IMR-90 (cell line): Measurements from ENCODE around the gene MRGPRE. TPM values are rescaled to one million over a fixed set of nuclear protein-coding genes. Genes with fewer than 3 reads are reported as not detected.
A peak's percentile ranks its signal among the peaks of the same experiment; 100 is the strongest.

ENCODE experiments used
- ATAC-seq: fragments of 200-7000 bp; cut with Tn5 transposase; 2 replicates; pipeline ENCODE4 v1.9.1; 2020; ENCODE audit warnings: low read depth, mild to moderate bottlenecking, moderate library complexity
- BruUV-seq: library from RNA; stranded (reverse); fragments of 400-500 nt; replicated peaks from 2 replicates; lab custom pipeline; 2021; lab: Mats Ljungman, UMichigan
- CTCF ChIA-PET: fragments of 300-600 bp; formaldehyde crosslinking; extraction: SDS; loops from one replicate; lab custom pipeline; 2021; ENCODE audit warnings: antibody characterized with exemption; lab: Yijun Ruan, JAX
- POLR2A ChIA-PET: fragments of 300-600 bp; sonication (Branson Sonifier 250); formaldehyde crosslinking; loops from one replicate; lab custom pipeline; 2022; ENCODE audit warnings: antibody characterized with exemption; ENCODE audit not compliant: unreplicated experiment; lab: Charles Lee
- DNase-seq: peaks from one replicate; pipeline ENCODE4 v3.0.0; 2013
- H2AFZ ChIP-seq: replicated peaks from 2 replicates; pipeline ENCODE3; 2013; ENCODE audit warnings: low read length, mild to moderate bottlenecking; ENCODE audit not compliant: poor library complexity
- H2AK5ac ChIP-seq: 2 replicates; pipeline ENCODE4 v1.6.1; 2013; ENCODE audit warnings: low read depth, low read length, inconsistent platforms
- H2AK9ac ChIP-seq: replicated peaks from 2 replicates; pipeline ENCODE3; 2013; ENCODE audit warnings: mild to moderate bottlenecking, low read depth, low read length, moderate library complexity; ENCODE audit not compliant: poor library complexity
- H2BK120ac ChIP-seq: 2 replicates; pipeline ENCODE4 v1.6.1; 2013; ENCODE audit warnings: low read depth, low read length, inconsistent platforms
- H2BK15ac ChIP-seq: 3 replicates; pipeline ENCODE4 v1.6.1; 2013; ENCODE audit warnings: low read depth, low read length, inconsistent platforms
- H2BK20ac ChIP-seq: 2 replicates; pipeline ENCODE4 v1.6.1; 2013; ENCODE audit warnings: low read depth, mild to moderate bottlenecking, inconsistent platforms, low read length, moderate library complexity
- H2BK5ac ChIP-seq: 2 replicates; pipeline ENCODE4 v1.6.1; 2013; ENCODE audit warnings: mild to moderate bottlenecking, low read depth, low read length, inconsistent platforms; ENCODE audit not compliant: poor library complexity, severe bottlenecking
- H3K14ac ChIP-seq: replicated peaks from 2 replicates; pipeline ENCODE4 v1.6.1; 2013; ENCODE audit warnings: low read depth, low read length, inconsistent platforms
- H3K18ac ChIP-seq: 2 replicates; pipeline ENCODE4 v1.6.1; 2013; ENCODE audit warnings: low read depth, low read length, control low read depth
- H3K23ac ChIP-seq: 2 replicates; pipeline ENCODE4 v1.6.1; 2013; ENCODE audit warnings: low read depth, low read length, inconsistent platforms
- H3K27ac ChIP-seq: 2 replicates; pipeline ENCODE4 v1.5.1; 2013; ENCODE audit warnings: mild to moderate bottlenecking, control low read depth, low read length; ENCODE audit not compliant: insufficient read depth
- H3K27me3 ChIP-seq: 2 replicates; pipeline ENCODE4 v1.6.1; 2013; ENCODE audit warnings: low read length; ENCODE audit not compliant: control insufficient read depth, insufficient read depth
- H3K36me3 ChIP-seq: 2 replicates; pipeline ENCODE4 v1.6.1; 2013; ENCODE audit warnings: low read length, mixed read lengths; ENCODE audit not compliant: control insufficient read depth, insufficient read depth
- H3K4ac ChIP-seq: 2 replicates; pipeline ENCODE4 v1.6.1; 2013; ENCODE audit warnings: low read depth, low read length, inconsistent platforms
- H3K4me1 ChIP-seq: 2 replicates; pipeline ENCODE4 v1.6.1; 2013; ENCODE audit warnings: low read length, mixed read lengths; ENCODE audit not compliant: control insufficient read depth, insufficient read depth
- H3K4me2 ChIP-seq: 2 replicates; pipeline ENCODE4 v1.6.1; 2013; ENCODE audit warnings: low read depth, mild to moderate bottlenecking, control low read depth, low read length, moderate library complexity
- H3K4me3 ChIP-seq: 2 replicates; pipeline ENCODE4 v1.5.1; 2013; ENCODE audit warnings: low read depth, mild to moderate bottlenecking, control low read depth, low read length, moderate library complexity; ENCODE audit not compliant: insufficient read depth
- H3K56ac ChIP-seq: 2 replicates; pipeline ENCODE4 v1.6.1; 2013; ENCODE audit warnings: low read length, inconsistent platforms; ENCODE audit not compliant: insufficient read depth; ENCODE audit errors: extremely low read depth
- H3K79me1 ChIP-seq, 2 experiments: 2 replicates each; pipeline ENCODE4 v1.6.1; 2013; ENCODE audit warnings: low read length in 2 of 2, inconsistent platforms in 1 of 2, low read depth in 1 of 2
- H3K9ac ChIP-seq: 2 replicates; pipeline ENCODE4 v1.6.1; 2013; ENCODE audit warnings: low read depth, low read length, control low read depth
- H3K9me1 ChIP-seq: 2 replicates; pipeline ENCODE4 v1.6.1; 2013; ENCODE audit warnings: low read length, inconsistent platforms; ENCODE audit not compliant: insufficient read depth
- H3K9me3 ChIP-seq: 2 replicates; pipeline ENCODE4 v1.6.1; 2013; ENCODE audit warnings: low read length; ENCODE audit not compliant: control insufficient read depth, insufficient read depth
- H4K20me1 ChIP-seq: 2 replicates; pipeline ENCODE4 v1.6.1; 2013; ENCODE audit warnings: low read length, inconsistent platforms; ENCODE audit not compliant: insufficient read depth
- H4K5ac ChIP-seq: 2 replicates; pipeline ENCODE4 v1.6.1; 2013; ENCODE audit warnings: mild to moderate bottlenecking, low read depth, low read length, control low read depth
- H4K8ac ChIP-seq, 2 experiments: 2 replicates each; pipeline ENCODE4 v1.6.1; 2013; ENCODE audit warnings: low read depth in 2 of 2, low read length in 2 of 2, control low read depth in 1 of 2, inconsistent platforms in 1 of 2
- H4K91ac ChIP-seq: 2 replicates; pipeline ENCODE4 v1.6.1; 2013; ENCODE audit warnings: low read depth, low read length, inconsistent platforms; ENCODE audit not compliant: insufficient read depth
- BHLHE40 ChIP-seq: fragments of 150-350 bp; IDR thresholded peaks from 2 replicates; pipeline ENCODE4 v1.6.1; 2016; ENCODE audit warnings: mild to moderate bottlenecking, low read depth, low read length
- CEBPB ChIP-seq: IDR thresholded peaks from 2 replicates; pipeline ENCODE4 v1.6.1; 2012; ENCODE audit warnings: low read depth, low read length, improper control_type of control experiment
- CTCF ChIP-seq: conservative IDR thresholded peaks from 2 replicates; pipeline ENCODE4 v1.5.1; 2012; ENCODE audit warnings: mild to moderate bottlenecking, low read depth, low read length, improper control_type of control experiment
- FOS ChIP-seq: fragments of 150-350 bp; IDR thresholded peaks from 2 replicates; pipeline ENCODE4 v1.6.1; 2016; ENCODE audit warnings: low read depth, low read length
- MAFK ChIP-seq: IDR thresholded peaks from 2 replicates; pipeline ENCODE4 v1.6.1; 2012; ENCODE audit warnings: low read depth, low read length, improper control_type of control experiment
- MAZ ChIP-seq: IDR thresholded peaks from 2 replicates; pipeline ENCODE4 v1.6.1; 2012; ENCODE audit warnings: low read depth, mild to moderate bottlenecking, low read length, improper control_type of control experiment, moderate library complexity, borderline replicate concordance
- MXI1 ChIP-seq: IDR thresholded peaks from 2 replicates; pipeline ENCODE4 v1.6.1; 2012; ENCODE audit warnings: low read depth, mild to moderate bottlenecking, low read length, moderate library complexity, borderline replicate concordance
- NFE2L2 ChIP-seq: fragments of 150-350 bp; IDR thresholded peaks from 2 replicates; pipeline ENCODE4 v1.6.1; 2016; ENCODE audit warnings: low read depth, mild to moderate bottlenecking, low read length
- POLR2A ChIP-seq: IDR thresholded peaks from 2 replicates; pipeline ENCODE4 v1.6.1; 2012; ENCODE audit warnings: mild to moderate bottlenecking, low read depth, low read length
- RCOR1 ChIP-seq: IDR thresholded peaks from 2 replicates; pipeline ENCODE4 v1.6.1; 2012; ENCODE audit warnings: mild to moderate bottlenecking, low read length, improper control_type of control experiment; ENCODE audit not compliant: insufficient replicate concordance
- SMC3 ChIP-seq: fragments of 150-350 bp; IDR thresholded peaks from 2 replicates; pipeline ENCODE4 v1.6.1; 2016; ENCODE audit warnings: low read depth, mild to moderate bottlenecking, antibody characterized with exemption, low read length, moderate library complexity
- USF2 ChIP-seq: fragments of 150-350 bp; IDR thresholded peaks from 2 replicates; pipeline ENCODE4 v1.6.1; 2017; ENCODE audit warnings: mild to moderate bottlenecking, antibody characterized with exemption, low read length, low read depth
- WGBS, 2 experiments: methylation state at CpG; one replicate each; pipeline versions ENCODE4 v1.1.5 to v1.1.7; 2013; ENCODE audit warnings: missing lambda C conversion rate in 2 of 2; ENCODE audit not compliant: insufficient read length in 1 of 2; ENCODE audit errors: extremely low coverage in 2 of 2; 5-methylcytosine and 5-hydroxymethylcytosine counted together
- dilution Hi-C: fragments of 300-500 bp; cut with HindIII; formaldehyde crosslinking; loops from one replicate; pipeline ENCODE4 v1.14.3; 2018; ENCODE audit warnings: low sequenced_read_pairs; ENCODE audit not compliant: unreplicated experiment
- in situ Hi-C: fragments of 300-500 bp; cut with MboI; formaldehyde crosslinking; loops from 3 replicates; pipeline ENCODE4 v1.14.3; 2019; ENCODE audit warnings: low sequenced_read_pairs, inconsistent platforms, mixed read lengths
- intact Hi-C: fragments of 100-400 bp; cut with micrococcal nuclease; formaldehyde crosslinking; loops from 2 replicates; pipeline ENCODE4 v1.10.0; 2022
- polyA plus RNA-seq, 3 experiments: library from polyadenylated mRNA; depleted of rRNA; stranded (reverse); fragments of >200 nt; gene quantifications; 2 replicates each; pipeline ENCODE4 v1.2.3, GENCODE V29; 2012; ENCODE audit warnings: low replicate concordance in 1 of 3
- total RNA-seq: library from RNA; depleted of rRNA; stranded (reverse); fragments of >200 nt; gene quantifications from 2 replicates; pipeline ENCODE4 v1.2.3, GENCODE V29; 2012

The MRGPRE gene
- total and polyA plus RNA-seq, 2 of the 4 experiments (the other 2 are of a cell fraction) = not detected

GRCh38 chr11:3206922-3207204 lies 25.4 kb downstream of the MRGPRE start:
- H3K27me3 ChIP-seq = peaks cover 50% of the 10 kb centered on the region
- CTCF ChIA-PET = no interaction called here

More at GRCh38 chr11:3206922-3207204, 25.4 kb downstream of the MRGPRE start:
- no peak overlapping the region for H3K14ac ChIP-seq
- no peak overlapping the region for H4K5ac ChIP-seq
- H3K4ac ChIP-seq = no peak overlapping the region
- no peak overlapping the region for H2AK5ac ChIP-seq
- H3K9me3 ChIP-seq = peaks cover 9% of the 10 kb centered on the region
- no peak overlapping the region for H3K18ac ChIP-seq
- no peak overlapping the region for H3K56ac ChIP-seq
- H3K36me3 ChIP-seq = no peaks in the 10 kb centered on the region
- in situ Hi-C loops = no loop called here
- POLR2A ChIA-PET = no interaction called here
- H4K8ac ChIP-seq = no peak overlapping the region
- ATAC-seq = no peak
- H3K4me3 ChIP-seq = no peak overlapping the region
- H3K79me1 ChIP-seq = no peaks in the 10 kb centered on the region
- no peak overlapping the region for H2BK20ac ChIP-seq
- no peak overlapping the region for H2BK120ac ChIP-seq
- H3K9ac ChIP-seq = no peak overlapping the region
- no peak overlapping the region for H2BK15ac ChIP-seq
- H2AFZ ChIP-seq = no peak overlapping the region
- no peaks in the 10 kb centered on the region for H3K9me1 ChIP-seq
- dilution Hi-C loops = no loop called here
- H4K91ac ChIP-seq = no peak overlapping the region
- DNase-seq = no peak
- intact Hi-C loops = no loop called here
- no peak overlapping the region for H3K4me2 ChIP-seq
- TF ChIP-seq MAZ = no peak
- TF ChIP-seq NFE2L2 = no peak
- TF ChIP-seq CTCF = no peak
- no peak for TF ChIP-seq RCOR1
- no peak for TF ChIP-seq MAFK
- TF ChIP-seq BHLHE40 = no peak
- no peak for TF ChIP-seq SMC3
- TF ChIP-seq FOS = no peak
- TF ChIP-seq USF2 = no peak
- no peak for TF ChIP-seq MXI1
- TF ChIP-seq POLR2A = no peak
- no peak for TF ChIP-seq CEBPB
- no peaks in the 10 kb centered on the region for H4K20me1 ChIP-seq
- WGBS, 2 experiments = 94% methylated on average over 1 of the region's 1 CpG; no CpG with 5 or more reads in 1 of the 2 experiments
- no TSS peak for BruUV-seq
- H3K23ac ChIP-seq = no peak overlapping the region
- H3K4me1 ChIP-seq = no peaks in the 10 kb centered on the region; the same call in 1 of the 2 replicates
- no peak overlapping the region for H2AK9ac ChIP-seq
- peak overlapping the region; percentile 54 for H2BK5ac ChIP-seq
- no peak overlapping the region for H3K27ac ChIP-seq
